GM19099 (cell line): Measurements from ENCODE around the gene FOXJ2.

Source experiments
- POLR2A ChIP-seq: IDR thresholded peaks from 3 replicates; pipeline ENCODE4 v1.6.1; 2011; ENCODE audit warnings: low read depth; ENCODE audit not compliant: insufficient read length; ENCODE audit errors: extremely low read depth

FOXJ2 gene

DNA sequence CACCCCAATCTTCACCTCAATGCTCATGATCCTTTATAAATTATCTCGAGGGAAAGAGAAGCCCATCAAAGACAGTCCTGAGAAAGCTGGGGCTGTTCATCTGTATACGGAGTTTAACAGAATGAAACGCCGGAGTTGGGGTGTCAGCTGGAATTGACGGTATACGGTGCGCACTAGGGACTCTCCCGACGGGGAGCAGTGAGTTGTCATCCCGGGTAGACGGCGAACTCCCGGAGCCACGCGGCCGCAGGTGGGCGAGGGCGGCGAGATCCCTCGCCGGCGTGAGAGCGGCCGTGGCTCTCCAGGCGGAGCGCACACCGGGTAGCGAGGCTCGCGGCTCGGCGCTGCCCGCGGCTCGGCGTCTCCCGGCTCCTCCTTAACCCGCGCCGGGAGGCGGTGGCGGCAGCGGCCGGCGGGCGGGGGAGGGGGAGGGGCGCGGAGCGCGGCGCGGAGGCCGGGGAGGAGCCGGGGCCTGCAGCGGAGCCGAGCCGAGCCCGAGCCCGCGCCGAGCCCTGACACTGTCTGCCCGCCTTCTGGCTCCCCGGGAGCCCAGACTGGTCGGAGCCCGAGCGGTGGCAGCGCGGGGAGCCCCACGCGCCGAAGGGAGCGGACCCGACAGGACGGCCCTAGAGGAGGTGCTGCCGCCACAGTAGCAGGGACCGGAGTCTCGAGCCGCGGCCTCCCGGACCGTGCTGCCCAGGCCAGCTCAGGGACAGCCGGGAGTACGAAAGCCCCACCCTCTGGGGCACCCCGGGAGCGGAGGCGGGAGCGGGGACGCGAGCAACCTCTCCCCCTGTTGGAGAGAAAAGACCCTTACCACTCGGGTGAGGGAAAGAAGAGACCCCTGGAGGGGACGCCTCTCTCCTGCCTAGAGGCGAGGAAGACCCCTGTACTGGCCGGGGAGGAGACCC is at the start of gene FOXJ2:
Gene FOXJ2, plus strand, starts transcription at position 475 of the 911 bp plus-strand sequence. CDS start 7,117 bp downstream, outside the sequence.
- TF ChIP-seq POLR2A = peak; percentile 53

DNA sequence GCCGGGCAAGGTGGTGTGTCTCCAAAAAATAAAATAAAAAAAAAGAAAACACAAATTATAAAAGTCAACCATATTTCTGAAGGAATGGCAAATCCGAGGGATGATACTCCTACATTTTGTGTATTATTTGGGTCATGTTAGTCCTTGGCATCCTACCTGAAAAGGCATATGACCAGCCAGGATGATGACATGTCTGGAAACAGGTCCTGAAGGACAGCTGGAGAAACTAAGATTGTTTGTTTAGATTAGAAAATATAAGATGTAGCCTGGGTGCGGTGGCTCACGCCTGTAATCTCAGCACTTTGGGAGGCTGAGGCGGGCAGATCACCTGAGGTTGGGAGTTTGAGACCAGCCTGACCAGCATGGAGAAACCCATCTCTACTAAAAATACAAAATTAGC is 47.6 kb upstream of the FOXJ2 start:
- TF ChIP-seq POLR2A = no peak

DNA sequence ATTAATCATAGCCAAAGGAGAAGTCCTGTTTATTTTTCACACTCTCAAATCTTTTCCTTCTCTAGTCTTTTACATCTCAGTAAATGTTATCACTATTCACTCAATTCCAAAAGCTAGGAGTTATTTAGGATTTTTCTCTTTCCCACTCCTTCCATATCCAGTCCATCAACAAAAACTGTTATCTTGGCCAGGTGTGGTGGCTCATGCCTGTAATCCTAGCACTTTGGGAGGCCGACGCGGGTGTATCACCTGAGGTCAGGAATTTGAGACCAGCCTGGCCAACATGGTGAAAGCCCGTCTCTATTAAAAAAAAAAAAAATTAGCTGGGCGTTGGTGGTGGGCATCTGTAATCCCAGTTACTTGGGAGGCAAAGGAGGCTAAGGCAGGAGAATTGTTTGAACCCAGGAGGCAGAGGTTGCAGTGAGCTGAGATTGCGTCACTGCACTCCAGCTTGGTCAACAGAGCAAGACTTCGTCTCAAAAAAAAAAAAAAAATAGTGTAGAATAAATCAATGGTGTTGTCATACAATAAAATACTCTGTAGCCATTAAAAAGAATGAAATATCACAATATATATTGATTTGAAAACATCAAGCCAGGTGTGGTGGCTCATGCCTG is 46.6 kb upstream of the FOXJ2 start:
- no peak for TF ChIP-seq POLR2A

DNA sequence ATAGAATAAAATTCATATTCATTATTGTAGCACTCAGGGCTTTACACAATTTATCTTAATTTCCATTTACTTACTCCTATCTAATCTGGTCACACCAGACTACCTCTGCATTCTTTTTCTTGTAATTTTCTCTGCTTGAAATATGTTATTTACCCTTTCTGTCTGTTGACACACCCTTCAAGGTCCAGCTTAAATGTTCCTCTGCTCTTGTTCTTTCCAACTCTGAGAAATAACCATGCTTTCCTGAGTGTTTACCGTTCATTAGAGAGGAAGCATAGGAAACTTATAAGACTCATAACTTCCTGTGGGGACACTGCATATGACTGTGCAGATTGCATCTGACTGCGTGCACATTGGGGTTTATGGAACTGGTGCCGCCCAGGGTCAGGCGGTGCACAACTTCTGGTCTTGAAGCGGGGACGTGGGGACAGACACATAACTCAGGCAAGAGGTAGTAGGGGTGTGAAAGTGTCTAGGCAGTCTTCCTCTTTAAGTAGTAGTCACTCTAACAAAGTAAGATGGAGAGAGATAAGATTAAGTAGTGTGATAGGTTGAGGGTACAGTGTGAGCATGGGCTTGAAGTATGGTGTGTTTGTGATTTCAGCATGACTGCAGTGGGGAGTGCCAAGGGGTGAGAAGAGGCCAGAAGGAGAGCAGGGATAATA is 42.6 kb upstream of the FOXJ2 start:
- no peak for TF ChIP-seq POLR2A

DNA sequence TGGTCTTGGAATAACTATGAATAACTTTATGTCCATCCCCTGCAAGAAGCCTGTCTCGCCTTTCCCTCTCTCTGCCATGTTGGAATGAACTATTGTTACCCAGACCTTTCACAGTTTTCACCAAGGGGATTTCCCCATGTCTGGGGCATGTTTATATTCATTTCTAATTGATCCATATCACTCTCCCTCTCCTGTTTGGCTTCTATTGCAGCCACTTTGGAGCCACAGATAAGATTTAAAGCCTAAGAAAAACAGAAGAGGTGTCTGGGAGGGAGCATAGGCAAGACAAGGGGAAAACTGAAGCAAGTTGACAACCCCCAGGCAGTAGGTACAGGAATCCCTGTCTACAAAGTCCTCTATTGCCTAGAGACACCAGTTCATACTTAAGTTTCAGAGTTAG is 41.0 kb upstream of the FOXJ2 start:
- no peak for TF ChIP-seq POLR2A

DNA sequence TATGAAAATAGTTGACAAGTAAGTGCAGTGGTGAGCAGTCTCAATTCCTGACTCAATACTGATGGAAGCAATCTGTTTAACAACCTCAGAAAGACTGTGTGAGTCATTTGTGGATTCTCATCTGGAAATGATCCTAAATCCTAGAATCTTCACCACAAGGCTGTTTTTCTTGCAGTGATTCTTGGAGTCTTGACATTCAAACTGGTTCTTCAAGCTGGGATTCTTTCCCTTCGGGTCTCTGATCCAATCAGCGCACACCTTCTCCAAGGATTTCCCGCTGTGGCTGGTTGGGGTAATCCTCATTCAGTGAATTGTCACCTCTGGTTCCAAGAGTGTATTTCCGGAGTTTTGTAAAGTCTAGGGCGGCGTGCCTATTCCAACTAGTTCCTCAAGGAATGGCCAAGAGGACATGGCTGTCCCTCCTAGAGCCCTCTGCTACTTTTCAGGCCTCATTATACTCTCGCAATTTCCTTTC is 37.7 kb upstream of the FOXJ2 start:
- no peak for TF ChIP-seq POLR2A

DNA sequence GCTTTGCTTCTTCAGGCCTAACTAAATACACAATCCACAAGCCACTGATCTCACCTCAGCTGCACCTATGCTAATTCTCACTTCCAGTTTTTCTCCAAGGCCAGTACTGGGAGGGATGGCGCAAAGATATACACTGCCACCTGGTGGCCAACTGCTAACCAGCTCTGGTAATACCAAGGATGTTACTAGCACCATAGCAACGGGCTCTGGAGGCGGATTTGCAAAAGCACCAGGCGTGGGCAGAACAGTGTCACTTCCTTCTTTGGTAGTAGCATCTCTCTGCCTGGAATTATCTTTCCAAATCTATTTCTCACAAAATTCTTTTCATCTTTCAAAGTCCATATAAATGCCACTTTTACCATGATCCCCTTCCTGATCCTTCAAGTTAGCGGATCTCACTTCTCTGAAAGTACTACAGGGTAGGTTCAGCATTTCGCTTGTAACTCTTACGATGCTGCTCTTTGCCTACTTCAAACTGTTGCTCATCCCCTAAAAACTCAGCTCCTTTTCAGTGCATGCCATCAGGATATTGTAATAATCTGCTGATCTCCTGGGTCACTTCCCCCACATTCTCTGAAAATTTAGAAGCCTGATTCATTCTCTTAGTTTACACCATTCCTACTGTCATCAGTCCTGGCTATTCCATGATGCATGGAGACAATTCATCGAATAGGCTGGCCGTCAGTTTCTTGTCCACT is 37.1 kb upstream of the FOXJ2 start:
- no peak for TF ChIP-seq POLR2A

DNA sequence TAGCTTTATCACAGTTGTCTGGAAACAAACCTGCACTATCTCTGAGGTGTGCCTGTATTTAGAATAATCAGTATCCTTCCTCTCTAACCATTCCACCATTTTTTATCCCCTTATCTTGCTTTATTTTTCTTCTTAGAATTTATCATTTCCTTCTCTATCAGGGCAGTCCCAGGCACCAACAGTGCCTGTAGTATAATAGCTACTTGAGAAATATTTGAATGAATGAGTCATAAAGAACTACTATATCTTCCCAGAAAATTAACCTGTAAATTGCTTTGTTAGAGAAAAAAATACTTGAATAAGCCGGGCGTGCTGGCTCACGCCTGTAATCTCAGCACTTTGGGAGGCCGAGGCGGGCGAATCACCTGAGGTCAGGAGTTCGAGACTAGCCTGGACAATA is 21.2 kb upstream of the FOXJ2 start:
- no peak for TF ChIP-seq POLR2A

DNA sequence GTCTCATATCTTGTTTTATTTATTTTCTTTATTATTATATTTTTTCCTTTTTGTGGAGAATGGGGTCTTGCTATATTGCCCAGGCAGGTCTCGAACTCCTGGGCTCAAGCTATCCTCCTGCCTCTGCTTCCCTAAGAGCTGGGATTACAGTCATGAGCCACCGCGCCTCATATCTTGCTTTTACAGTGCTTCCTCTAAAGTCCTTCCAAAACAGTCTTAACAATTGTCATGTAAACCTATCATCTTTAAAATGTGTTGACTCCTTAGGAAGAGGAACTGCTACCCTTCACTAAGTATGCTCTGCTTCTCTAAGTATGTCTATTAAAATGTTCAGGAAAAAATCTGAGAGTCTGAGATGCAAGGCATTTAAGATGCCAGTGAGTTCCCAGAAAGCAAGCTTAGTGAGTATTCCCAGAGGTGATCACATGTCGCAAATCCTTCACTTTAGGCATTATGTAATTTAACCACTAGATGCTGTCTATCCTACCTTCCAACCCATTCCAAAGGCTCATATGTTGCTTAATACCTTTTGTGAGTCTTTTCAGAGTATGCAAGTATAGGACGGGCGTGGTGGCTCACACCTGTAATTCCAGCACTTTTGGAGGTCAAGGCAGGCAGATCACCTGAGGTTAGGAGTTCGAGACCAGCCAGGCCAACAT is 19.7 kb upstream of the FOXJ2 start:
- no peak for TF ChIP-seq POLR2A

DNA sequence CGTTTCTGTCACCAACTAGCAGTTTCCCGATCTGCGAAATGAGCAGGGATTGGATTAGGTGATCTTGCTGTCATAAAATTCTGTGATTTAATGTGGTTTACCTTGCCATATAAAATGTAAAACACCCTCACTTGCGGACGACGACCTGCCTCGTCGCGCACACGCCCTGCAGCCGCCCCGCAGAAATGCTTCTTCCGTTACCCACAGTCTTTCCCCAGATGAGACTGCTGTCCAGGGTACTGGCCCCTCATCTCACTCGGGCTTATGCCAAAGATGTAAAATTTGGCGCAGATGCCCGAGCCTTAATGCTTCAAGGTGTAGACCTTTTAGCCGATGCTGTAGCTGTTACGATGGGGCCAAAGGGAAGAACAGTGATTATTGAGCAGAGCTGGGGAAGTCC is 17.7 kb upstream of the FOXJ2 start:
- no peak for TF ChIP-seq POLR2A

DNA sequence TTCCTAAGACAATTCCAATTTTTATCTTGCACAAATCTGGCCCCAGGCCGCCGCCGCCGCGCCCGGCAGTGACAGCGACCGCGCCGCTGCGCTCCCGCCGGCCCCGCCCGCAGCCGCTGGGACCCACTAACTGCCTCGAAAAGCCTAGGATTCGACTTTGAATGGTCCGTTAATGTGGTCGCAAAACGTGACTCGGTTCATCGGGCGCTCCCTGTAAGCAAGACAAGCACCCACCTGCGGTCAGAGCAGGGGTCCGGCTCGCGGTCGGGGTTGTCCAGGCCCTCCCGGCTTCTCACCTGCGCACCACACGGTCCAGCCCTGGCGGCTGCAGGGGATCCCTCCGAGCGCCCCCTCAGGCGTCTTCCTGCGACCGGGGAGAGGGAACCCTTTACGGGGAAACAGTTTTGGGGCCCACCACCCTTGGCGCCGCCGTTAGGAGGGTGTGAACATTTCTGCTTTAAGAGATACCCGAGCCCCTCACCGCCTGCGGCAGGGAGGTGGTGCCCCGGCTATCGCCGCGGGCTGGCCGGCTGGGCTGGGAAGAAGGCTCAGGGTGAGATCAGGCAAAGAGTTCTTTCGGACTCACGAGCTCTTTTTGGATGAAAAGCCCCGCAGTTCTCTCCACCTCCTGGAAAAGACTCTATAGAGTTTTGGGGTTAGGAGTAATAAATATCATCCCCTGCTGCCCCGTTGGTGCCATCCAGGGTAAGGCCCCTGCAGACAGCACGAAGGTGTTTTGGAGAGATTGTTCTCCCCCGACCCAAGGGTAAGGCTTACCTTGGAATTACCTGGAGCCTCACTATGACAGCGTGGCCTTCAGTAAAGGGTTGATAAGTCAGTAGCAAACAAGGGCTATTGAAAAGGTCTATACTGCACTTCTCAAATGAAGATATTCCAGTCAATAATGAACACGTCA is 13.6 kb upstream of the FOXJ2 start:
- TF ChIP-seq POLR2A = no peak

DNA sequence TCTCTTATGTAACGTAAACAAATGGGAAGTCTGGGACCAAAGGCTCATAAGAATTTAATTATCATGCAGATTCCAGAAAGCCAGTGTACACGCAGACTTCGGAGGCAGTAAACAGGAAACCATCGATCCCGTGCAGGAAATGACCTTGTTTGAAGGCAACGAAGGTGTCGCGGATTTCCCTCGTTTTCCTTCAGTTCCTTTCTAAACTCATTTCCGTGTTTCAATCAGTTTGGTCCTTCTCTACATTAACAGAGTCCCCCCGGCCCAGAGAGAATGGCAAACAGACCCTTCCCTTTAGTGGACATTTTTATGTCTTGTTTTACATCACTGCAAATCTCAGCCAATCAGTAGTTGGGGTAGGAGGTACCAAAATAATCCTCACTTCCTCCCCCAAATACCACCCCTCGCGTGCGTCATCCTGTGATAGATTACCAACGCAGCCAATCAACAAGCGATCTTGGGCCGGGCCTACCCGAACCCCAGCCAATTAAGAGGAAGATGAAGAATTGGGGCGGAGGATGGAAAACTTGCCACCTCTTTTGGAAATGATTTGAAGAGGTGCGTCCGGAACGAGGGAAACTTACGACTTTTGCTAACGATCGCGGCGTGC is 6.1 kb upstream of the FOXJ2 start:
- TF ChIP-seq POLR2A = peak; percentile 64

DNA sequence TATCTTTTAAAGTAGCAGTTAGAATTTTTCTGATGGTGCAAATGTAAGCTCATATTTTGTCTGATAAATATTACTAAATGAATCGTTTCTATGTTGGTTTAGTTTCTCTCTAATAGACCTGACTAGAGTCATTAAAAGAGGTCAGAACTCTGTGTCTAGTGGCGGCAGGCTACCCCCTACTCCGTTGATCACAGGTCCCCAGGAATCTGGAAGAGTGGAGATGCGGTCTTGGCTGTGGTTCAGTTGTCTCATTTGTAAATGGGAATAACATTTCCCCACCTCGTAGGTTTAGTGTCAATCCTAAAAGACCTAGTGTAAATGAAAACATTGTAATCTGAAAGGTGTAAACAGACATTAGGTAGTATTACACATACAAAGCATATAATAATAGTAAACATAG is 4.7 kb upstream of the FOXJ2 start:
- TF ChIP-seq POLR2A = no peak

DNA sequence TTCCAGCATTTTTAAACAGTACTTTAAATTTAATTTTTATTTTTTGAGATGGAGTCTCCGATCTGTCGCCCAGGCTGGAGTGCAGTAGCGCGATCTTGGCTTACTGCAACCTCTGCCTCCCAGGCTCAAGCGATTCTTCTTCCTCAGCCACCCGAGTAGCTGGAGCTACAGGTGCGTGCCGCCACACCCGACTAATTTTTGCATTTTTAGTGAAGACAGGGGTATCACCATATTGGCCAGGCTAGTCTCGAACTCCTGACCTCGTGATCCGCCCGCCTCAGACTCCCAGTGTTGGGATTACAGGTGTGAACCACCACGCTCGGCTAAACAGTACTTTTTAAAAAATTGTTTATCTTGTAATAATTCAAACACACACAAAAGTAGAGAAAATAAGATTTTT is 4.2 kb upstream of the FOXJ2 start:
- TF ChIP-seq POLR2A = no peak

DNA sequence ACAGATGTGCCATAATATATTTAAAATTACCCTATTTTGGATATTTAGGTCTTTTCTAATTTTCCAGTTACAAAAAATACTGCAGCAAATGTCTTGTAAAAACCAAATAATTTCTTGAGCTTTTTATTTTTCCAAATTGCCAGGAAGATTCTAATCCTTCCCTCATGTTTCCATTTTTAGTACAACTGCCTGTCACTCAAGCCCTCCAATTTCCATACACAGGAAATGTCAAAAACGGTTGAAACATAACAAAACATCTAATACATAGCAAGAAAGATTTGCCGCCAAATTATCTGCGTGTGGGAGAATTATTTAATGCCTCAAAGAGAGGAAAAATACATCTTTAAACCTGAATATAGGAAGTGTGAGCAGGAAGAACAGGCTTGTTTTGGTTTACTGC is 2.3 kb upstream of the FOXJ2 start:
- TF ChIP-seq POLR2A = no peak
